CD4-positive, alpha-beta T cell (primary cell): ENCODE results near the gene KIAA0319L. TPM values are rescaled to one million over a fixed set of nuclear protein-coding genes. Genes with fewer than 3 reads are reported as not detected.
A peak's percentile ranks its signal among the peaks of the same experiment; 100 is the strongest.

Experiments
- ATAC-seq: fragments of 200-7000 bp; cut with Tn5 transposase; one replicate; pipeline ENCODE4 v1.10.0; 2022; ENCODE audit warnings: mild to moderate bottlenecking; ENCODE audit not compliant: poor library complexity
- CTCF ChIA-PET: fragments of 350-600 bp; sonication (Branson Sonifier 250); formaldehyde crosslinking; loops from one replicate; lab custom pipeline; 2021; ENCODE audit warnings: antibody characterized with exemption, inconsistent platforms; lab: Charles Lee
- POLR2A ChIA-PET: fragments of 350-600 bp; sonication (Branson Sonifier 250); formaldehyde crosslinking; loops from one replicate; lab custom pipeline; 2021; ENCODE audit warnings: antibody characterized with exemption, inconsistent platforms; lab: Charles Lee
- DNase-seq, 14 experiments: peaks; one replicate each; pipeline ENCODE4 v3.0.0-alpha.2; 2013 to 2020; ENCODE audit warnings: mixed read lengths in 2 of 14
- H3K27ac ChIP-seq, 2 donors: one replicate each; pipeline versions ENCODE4 v1.5.1 to v1.7.0; 2013; ENCODE audit warnings: low read length in 2 of 2, low read depth in 1 of 2, mild to moderate bottlenecking in 1 of 2
- H3K27me3 ChIP-seq, 2 experiments: 1 replicate in 1 of 2; 2 replicates in 1 of 2; pipeline versions ENCODE4 v1.6.1 to v1.7.0; 2013; ENCODE audit warnings: low read length in 2 of 2, control low read depth in 1 of 2, mild to moderate bottlenecking in 1 of 2, moderate library complexity in 1 of 2; ENCODE audit not compliant: insufficient read depth in 2 of 2, control insufficient read depth in 1 of 2
- H3K36me3 ChIP-seq: one replicate; pipeline ENCODE4 v1.6.1; 2013; ENCODE audit warnings: low read length, control low read depth; ENCODE audit not compliant: insufficient read depth
- H3K4me1 ChIP-seq: one replicate; pipeline ENCODE4 v1.6.1; 2013; ENCODE audit warnings: low read length, control low read depth; ENCODE audit not compliant: insufficient read depth
- H3K4me3 ChIP-seq: one replicate; pipeline ENCODE4 v1.5.1; 2013; ENCODE audit warnings: mild to moderate bottlenecking, low read length, moderate library complexity
- H3K9me3 ChIP-seq, 2 experiments: 1 replicate in 1 of 2; 2 replicates in 1 of 2; pipeline versions ENCODE4 v1.6.1 to v1.7.0; 2013; ENCODE audit warnings: low read length in 2 of 2, mild to moderate bottlenecking in 2 of 2, control low read depth in 1 of 2, moderate library complexity in 1 of 2; ENCODE audit not compliant: control insufficient read depth in 1 of 2, insufficient read depth in 1 of 2
- H3K27ac Mint-ChIP-seq: one replicate; pipeline ENCODE4 v1.8.0; 2020; ENCODE audit warnings: mixed read lengths
- H3K27me3 Mint-ChIP-seq: one replicate; pipeline ENCODE4 v1.8.0; 2021; ENCODE audit warnings: mixed read lengths
- H3K36me3 Mint-ChIP-seq: one replicate; pipeline ENCODE4 v1.8.0; 2021; ENCODE audit warnings: low read depth, mixed read lengths
- H3K4me1 Mint-ChIP-seq: one replicate; pipeline ENCODE4 v1.8.0; 2021; ENCODE audit warnings: low read depth, mixed read lengths
- H3K4me3 Mint-ChIP-seq: one replicate; pipeline ENCODE4 v1.8.0; 2020; ENCODE audit warnings: mild to moderate bottlenecking, mixed read lengths
- H3K9me3 Mint-ChIP-seq: one replicate; pipeline ENCODE4 v1.8.0; 2020; ENCODE audit warnings: mixed read lengths
- CTCF ChIP-seq: fragments of 200-600 bp; IDR thresholded peaks from one replicate; pipeline ENCODE4 v1.8.0; 2022; ENCODE audit warnings: antibody characterized with exemption, mild to moderate bottlenecking
- intact Hi-C, 2 experiments: fragments of 100-400 bp; cut with DNase I in 1 of 2; cut with micrococcal nuclease in 1 of 2; formaldehyde crosslinking; loops; one replicate each; pipeline versions ENCODE4 v1.15.1 to v1.9.0; 2023 to 2025; cut with DNase I, micrococcal nuclease
- total RNA-seq, 174 experiments: library from RNA in 2 of 174; stranded (reverse) in 2 of 174; gene quantifications; one replicate each; pipeline ENCODE4 v1.2.3 and lab custom pipeline; 2021 to 2026

Gene KIAA0319L
- total RNA-seq, 2 experiments from 2014 or later = 50.9 to 53.3 TPM

- DNase-seq = no peak
- Mint-ChIP-seq H3K4me1 (peaks cover 23% of the 10 kb centered on the region), H3K36me3 (peaks cover 65% of the 10 kb centered on the region), H3K9me3 (peaks cover 13% of the 10 kb centered on the region), H3K27me3 (no peaks in the 10 kb centered on the region), H3K27ac (no peak overlapping the region), H3K4me3 (no peak overlapping the region)
- H3K4me3 ChIP-seq = no peak overlapping the region
- no peak for TF ChIP-seq CTCF
- intact Hi-C loops = no loop called here
- no peak for ATAC-seq
- H3K27ac ChIP-seq = no peak overlapping the region
- POLR2A ChIA-PET = no interaction called here
- no peaks in the 10 kb centered on the region for H3K27me3 ChIP-seq
- H3K9me3 ChIP-seq = peaks cover 5 to 8% of the 10 kb centered on the region in 2 experiments
- CTCF ChIA-PET = no interaction called here
- peaks cover 19% of the 10 kb centered on the region for H3K36me3 ChIP-seq
- no peaks in the 10 kb centered on the region for H3K4me1 ChIP-seq
These were observed 27.0 kb downstream of the KIAA0319L start for GRCh38 chr1:35530168-35530567.

- CTCF ChIA-PET = no interaction called here
- H3K27ac Mint-ChIP-seq = no peak overlapping the region
- POLR2A ChIA-PET = interaction anchor here (0.7 kb wide), 1 partner anchor 32 kb away, joined by 3 read pairs; no protein-coding TSS in a partner anchor
These were observed 33.1 kb downstream of the KIAA0319L start for GRCh38 chr1:35524106-35524505.

GRCh38 chr1:35519432-35519831 lies 37.8 kb downstream of the KIAA0319L start:
- Mint-ChIP-seq H3K9me3 (peaks cover 13% of the 10 kb centered on the region), H3K4me1 (peaks cover 47% of the 10 kb centered on the region), H3K36me3 (peaks cover 68% of the 10 kb centered on the region), H3K4me3 (no peak overlapping the region), H3K27ac (peak overlapping the region; percentile 71), H3K27me3 (no peaks in the 10 kb centered on the region)
- intact Hi-C loops = no loop called here
- CTCF ChIA-PET = no interaction called here
- POLR2A ChIA-PET = interaction anchor here (2.1 kb wide), 1 partner anchor 14 kb away, joined by 7 read pairs; no protein-coding TSS in a partner anchor
- Histone ChIP-seq H3K4me1 (no peaks in the 10 kb centered on the region), H3K27me3 (no peaks in the 10 kb centered on the region), H3K9me3 (peaks cover 0 to 6% of the 10 kb centered on the region in 2 experiments), H3K27ac (peak overlapping the region in 1 of 2 donors; percentile 21), H3K36me3 (no peaks in the 10 kb centered on the region), H3K4me3 (no peak overlapping the region)
- DNase-seq = no peak
- no peak for TF ChIP-seq CTCF
- ATAC-seq = no peak

More at GRCh38 chr1:35524106-35524505, 33.1 kb downstream of the KIAA0319L start:
- ATAC-seq (no peak), DNase-seq (no peak)
- Mint-ChIP-seq H3K9me3 (peaks cover 10% of the 10 kb centered on the region), H3K27me3 (no peaks in the 10 kb centered on the region), H3K36me3 (peaks cover 51% of the 10 kb centered on the region), H3K4me3 (no peak overlapping the region), H3K4me1 (peaks cover 15% of the 10 kb centered on the region)
- Histone ChIP-seq H3K27ac (no peak overlapping the region), H3K4me3 (no peak overlapping the region), H3K9me3 (peaks cover 0 to 5% of the 10 kb centered on the region in 2 experiments), H3K36me3 (no peaks in the 10 kb centered on the region), H3K27me3 (no peaks in the 10 kb centered on the region), H3K4me1 (no peaks in the 10 kb centered on the region)
- no peak for TF ChIP-seq CTCF
- intact Hi-C loops = no loop called here
